AG04450 (cell line): Measurements from ENCODE around the gene IGSF9. TPM values are rescaled to one million over a fixed set of nuclear protein-coding genes. Genes with fewer than 3 reads are reported as not detected.

ENCODE experiments used
- CTCF ChIA-PET: fragments of 300-600, 350-600 bp; formaldehyde crosslinking; extraction: SDS; loops from one replicate; lab custom pipeline; 2022; ENCODE audit warnings: antibody characterized with exemption, inconsistent platforms; lab: Charles Lee
- POLR2A ChIA-PET: fragments of 350-600 bp; formaldehyde crosslinking; extraction: SDS; loops from one replicate; lab custom pipeline; 2021; ENCODE audit warnings: antibody characterized with exemption, inconsistent platforms; lab: Yijun Ruan, JAX
- DNase-seq: peaks from one replicate; pipeline ENCODE4 v3.0.0-alpha.2; 2011; ENCODE audit warnings: low read depth, low spot score
- H3K27ac ChIP-seq: one replicate; pipeline ENCODE4 v1.5.1; 2012; ENCODE audit warnings: low read depth, low read length, control low read depth
- H3K27me3 ChIP-seq: one replicate; pipeline ENCODE4 v1.6.0; 2012; ENCODE audit warnings: low read length; ENCODE audit not compliant: control insufficient read depth, insufficient read depth
- H3K4me3 ChIP-seq: 2 replicates; pipeline ENCODE4 v1.5.1; 2011; ENCODE audit warnings: mild to moderate bottlenecking, low read depth, low read length, control low read depth
- H3K9me3 ChIP-seq: 2 replicates; pipeline ENCODE4 v1.5.1; 2012; ENCODE audit warnings: low read length; ENCODE audit not compliant: control insufficient read depth, insufficient read depth
- polyA plus RNA-seq: library from polyadenylated mRNA; depleted of rRNA; stranded (reverse); fragments of >200 nt; gene quantifications from 2 replicates; pipeline ENCODE4 v1.2.3, GENCODE V29; 2011
- TF ChIP-seq, protein P1 (sequence below): IDR thresholded peaks from 2 replicates; pipeline ENCODE4 v1.5.1; 2011; ENCODE audit warnings: low read depth, low read length, control low read depth, inconsistent platforms

Gene IGSF9
- polyA plus RNA-seq, 1 experiment, result not detected

- TF ChIP-seq, protein P1, sequence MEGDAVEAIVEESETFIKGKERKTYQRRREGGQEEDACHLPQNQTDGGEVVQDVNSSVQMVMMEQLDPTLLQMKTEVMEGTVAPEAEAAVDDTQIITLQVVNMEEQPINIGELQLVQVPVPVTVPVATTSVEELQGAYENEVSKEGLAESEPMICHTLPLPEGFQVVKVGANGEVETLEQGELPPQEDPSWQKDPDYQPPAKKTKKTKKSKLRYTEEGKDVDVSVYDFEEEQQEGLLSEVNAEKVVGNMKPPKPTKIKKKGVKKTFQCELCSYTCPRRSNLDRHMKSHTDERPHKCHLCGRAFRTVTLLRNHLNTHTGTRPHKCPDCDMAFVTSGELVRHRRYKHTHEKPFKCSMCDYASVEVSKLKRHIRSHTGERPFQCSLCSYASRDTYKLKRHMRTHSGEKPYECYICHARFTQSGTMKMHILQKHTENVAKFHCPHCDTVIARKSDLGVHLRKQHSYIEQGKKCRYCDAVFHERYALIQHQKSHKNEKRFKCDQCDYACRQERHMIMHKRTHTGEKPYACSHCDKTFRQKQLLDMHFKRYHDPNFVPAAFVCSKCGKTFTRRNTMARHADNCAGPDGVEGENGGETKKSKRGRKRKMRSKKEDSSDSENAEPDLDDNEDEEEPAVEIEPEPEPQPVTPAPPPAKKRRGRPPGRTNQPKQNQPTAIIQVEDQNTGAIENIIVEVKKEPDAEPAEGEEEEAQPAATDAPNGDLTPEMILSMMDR, result no peak
- CTCF ChIA-PET, result interaction anchor here (1.0 to 13.3 kb wide), 18 partner anchors 11 to 117 kb away, joined by 3 to 556 read pairs (median 10); partner anchors contain the start of genes DUSP23 and FCRL6
- Histone ChIP-seq H3K4me3 (no peak overlapping the region), H3K27me3 (no peaks in the 10 kb centered on the region), H3K9me3 (no peaks in the 10 kb centered on the region), H3K27ac (peak overlapping the region; percentile 21)
- DNase-seq, result no peak
- POLR2A ChIA-PET, result no interaction called here
Measured at GRCh38 chr1:159892944-159893343, 52.5 kb downstream of the IGSF9 start.

GRCh38 chr1:159891275-159892157 is 53.9 kb downstream of the IGSF9 start:
- H3K27ac ChIP-seq, result no peak overlapping the region
- CTCF ChIA-PET, result interaction anchor here (0.6 to 13.3 kb wide), 46 partner anchors 9 to 854 kb away, joined by 3 to 556 read pairs (median 6); partner anchors contain the start of genes DUSP23, FCRL6, SLAMF8 and TAGLN2
- TF ChIP-seq, protein P1, result peak; percentile 97
- no peaks in the 10 kb centered on the region for H3K27me3 ChIP-seq
- no peaks in the 10 kb centered on the region for H3K9me3 ChIP-seq
- no peak overlapping the region for H3K4me3 ChIP-seq
- POLR2A ChIA-PET, result interaction anchor here (1.7 kb wide), 1 partner anchor 93 kb away, joined by 5 read pairs; no protein-coding TSS in a partner anchor
- DNase-seq, result peak; percentile 81

GRCh38 chr1:159890390-159890789 is 55.0 kb downstream of the IGSF9 start:
- H3K27ac ChIP-seq, result no peak overlapping the region
- no peak for DNase-seq
- H3K9me3 ChIP-seq, result no peaks in the 10 kb centered on the region
- no peak overlapping the region for H3K4me3 ChIP-seq
- H3K27me3 ChIP-seq, result no peaks in the 10 kb centered on the region
- ChIA-PET CTCF (interaction anchor here (0.9 to 13.3 kb wide), 31 partner anchors 10 to 677 kb away, joined by 3 to 556 read pairs (median 8); partner anchors contain the start of genes DUSP23, FCRL6 and TAGLN2), POLR2A (interaction anchor here (0.7 to 1.7 kb wide), 4 partner anchors 35 to 91 kb away, joined by 3 to 5 read pairs (median 4); partner anchors contain the start of gene TAGLN2)
- TF ChIP-seq, protein P1, result no peak

- ChIA-PET CTCF (interaction anchor here (1.2 to 13.3 kb wide), 22 partner anchors 9 to 676 kb away, joined by 3 to 556 read pairs (median 12); partner anchors contain the start of genes DUSP23, FCRL6 and TAGLN2), POLR2A (interaction anchor here (1.0 to 1.7 kb wide), 3 partner anchors 35 to 91 kb away, joined by 4 to 5 read pairs (median 5); partner anchors contain the start of gene TAGLN2)
- Histone ChIP-seq H3K4me3 (no peak overlapping the region), H3K9me3 (no peaks in the 10 kb centered on the region), H3K27me3 (no peaks in the 10 kb centered on the region), H3K27ac (peak overlapping the region; percentile 52)
- peak; percentile 78 for DNase-seq
- TF ChIP-seq, protein P1, result no peak
Measured at GRCh38 chr1:159889821-159890252, 55.6 kb downstream of the IGSF9 start.
